Esophagus squamous epithelium (tissue), 5 donors: ENCODE results near the gene CLIC6. TPM values are rescaled to one million over a fixed set of nuclear protein-coding genes. Genes with fewer than 3 reads are reported as not detected.

Source experiments
- DNase-seq: peaks from one replicate; lab custom pipeline; 2025; lab: John Stamatoyannopoulos, UW
- H3K27ac ChIP-seq, 4 donors: fragments of 200-600 bp; sonication (generic); one replicate each; pipeline ENCODE4 v1.5.1; 2016 to 2019; ENCODE audit warnings: mild to moderate bottlenecking in 1 of 4
- H3K27me3 ChIP-seq, 4 donors: fragments of 200-600 bp; sonication (generic); 1 replicate in 3 of 4; 2 replicates in 1 of 4; pipeline versions ENCODE4 v1.5.1 to v1.6.0; 2017 to 2021; ENCODE audit warnings: antibody characterized with exemption in 1 of 4
- H3K36me3 ChIP-seq, 3 donors: fragments of 200-600 bp; sonication (generic); one replicate each; pipeline ENCODE4 v1.5.1; 2016 to 2019
- H3K4me1 ChIP-seq, 3 donors: fragments of 200-600 bp; sonication (generic); one replicate each; pipeline ENCODE4 v1.5.1; 2017 to 2019
- H3K4me3 ChIP-seq, 4 donors: fragments of 200-600 bp; sonication (generic); 1 replicate in 3 of 4; 2 replicates in 1 of 4; pipeline ENCODE4 v1.5.1; 2016 to 2019; ENCODE audit warnings: mild to moderate bottlenecking in 2 of 4, moderate library complexity in 1 of 4
- H3K9me3 ChIP-seq, 3 donors: fragments of 200-600 bp; sonication (generic); one replicate each; pipeline ENCODE4 v1.5.1; 2016 to 2019
- POLR2A ChIP-seq, 4 donors: fragments of 450-650 bp; IDR thresholded peaks; one replicate each; pipeline ENCODE4 v1.6.1; 2017; ENCODE audit warnings: antibody characterized with exemption in 4 of 4, mild to moderate bottlenecking in 4 of 4, moderate library complexity in 3 of 4
- WGBS, 2 donors: methylation state at CpG; one replicate each; pipeline ENCODE4 v1.1.5; 2018; 5-methylcytosine and 5-hydroxymethylcytosine counted together
- intact Hi-C: fragments of 100-400 bp; cut with DNase I; formaldehyde crosslinking; loops from one replicate; pipeline ENCODE4 v1.15.0; 2022
- total RNA-seq, 4 donors: library from RNA; depleted of rRNA; stranded (reverse); fragments of >200 nt; gene quantifications; one replicate each; pipeline ENCODE4 v1.1.0, GENCODE V29; 2016
- TF ChIP-seq, protein P1 (sequence below), 6 experiments: fragments of 450-650 bp in 4 of 6; fragments of 200-600 bp in 2 of 6; sonication (generic) in 2 of 6; IDR thresholded peaks; one replicate each; pipeline ENCODE4 v1.5.1; 2016 to 2019; ENCODE audit warnings: antibody characterized with exemption in 6 of 6, mild to moderate bottlenecking in 4 of 6, moderate library complexity in 4 of 6
- donor health status: DM: yes; HTN: yes; CAD: no.

CLIC6 gene
- total RNA-seq, 4 donors from 2014 or later = 0.83 to 3.8 (median 2.0) TPM

DNA sequence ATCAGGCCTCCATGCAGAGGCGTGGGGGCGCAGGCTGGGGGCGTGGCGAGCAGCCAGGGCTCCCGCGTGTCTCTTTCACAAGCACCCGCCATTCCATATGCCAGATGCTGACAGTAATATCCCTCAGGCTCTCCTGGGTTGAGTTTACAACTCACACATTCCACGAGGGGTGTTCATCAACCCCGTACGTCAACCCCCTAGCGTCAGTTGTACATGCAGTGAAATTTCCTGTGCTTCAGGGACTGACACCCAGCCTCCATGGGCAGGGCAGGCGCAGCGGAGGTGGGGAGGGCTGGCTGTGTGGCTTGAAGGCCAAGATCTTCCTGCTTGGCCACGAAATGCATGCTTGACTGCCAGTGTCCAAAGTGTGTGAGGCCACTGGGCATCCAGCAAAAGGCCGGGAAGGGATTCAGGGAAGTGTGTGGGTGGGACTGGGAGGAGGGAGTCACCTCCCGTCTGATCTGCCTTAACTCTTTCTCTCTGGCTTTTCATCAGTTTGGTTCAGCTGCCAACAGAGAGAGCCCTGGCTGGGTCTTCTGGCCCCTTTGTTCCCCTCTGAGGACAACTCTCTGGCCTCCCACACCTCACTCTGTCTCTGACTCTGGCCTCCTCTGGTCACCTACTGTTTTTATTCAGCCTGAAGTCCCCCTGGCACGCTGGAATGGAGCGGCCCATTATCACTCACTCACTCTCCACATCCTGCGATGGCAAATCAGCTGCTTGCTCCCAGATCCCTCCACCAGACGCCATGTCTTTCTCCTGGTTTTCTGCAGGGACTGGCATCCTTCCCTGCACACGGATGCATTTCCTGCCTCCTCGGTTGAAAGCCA is 33.8 kb downstream of the CLIC6 start:
- TF ChIP-seq, protein P1, sequence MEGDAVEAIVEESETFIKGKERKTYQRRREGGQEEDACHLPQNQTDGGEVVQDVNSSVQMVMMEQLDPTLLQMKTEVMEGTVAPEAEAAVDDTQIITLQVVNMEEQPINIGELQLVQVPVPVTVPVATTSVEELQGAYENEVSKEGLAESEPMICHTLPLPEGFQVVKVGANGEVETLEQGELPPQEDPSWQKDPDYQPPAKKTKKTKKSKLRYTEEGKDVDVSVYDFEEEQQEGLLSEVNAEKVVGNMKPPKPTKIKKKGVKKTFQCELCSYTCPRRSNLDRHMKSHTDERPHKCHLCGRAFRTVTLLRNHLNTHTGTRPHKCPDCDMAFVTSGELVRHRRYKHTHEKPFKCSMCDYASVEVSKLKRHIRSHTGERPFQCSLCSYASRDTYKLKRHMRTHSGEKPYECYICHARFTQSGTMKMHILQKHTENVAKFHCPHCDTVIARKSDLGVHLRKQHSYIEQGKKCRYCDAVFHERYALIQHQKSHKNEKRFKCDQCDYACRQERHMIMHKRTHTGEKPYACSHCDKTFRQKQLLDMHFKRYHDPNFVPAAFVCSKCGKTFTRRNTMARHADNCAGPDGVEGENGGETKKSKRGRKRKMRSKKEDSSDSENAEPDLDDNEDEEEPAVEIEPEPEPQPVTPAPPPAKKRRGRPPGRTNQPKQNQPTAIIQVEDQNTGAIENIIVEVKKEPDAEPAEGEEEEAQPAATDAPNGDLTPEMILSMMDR (IDR thresholded peaks at IDR 0.05) = no peak
- no peak for TF ChIP-seq POLR2A (IDR thresholded peaks at IDR 0.05)
- Histone ChIP-seq H3K9me3 (no peaks in the 10 kb centered on the region), H3K36me3 (no peaks in the 10 kb centered on the region), H3K27me3 (peaks cover 0 to 3% (median 0%) of the 10 kb centered on the region in 4 donors), H3K4me1 (peaks cover 0 to 20% (median 4%) of the 10 kb centered on the region in 3 donors), H3K27ac (peak overlapping the region in 2 of 4 donors; percentile 48 to 79), H3K4me3 (no peak overlapping the region)
- 69 to 79% methylated on average over 8 of the region's 22 CpGs for WGBS, 2 donors
- no peak for DNase-seq
- intact Hi-C loops = no loop called here

DNA sequence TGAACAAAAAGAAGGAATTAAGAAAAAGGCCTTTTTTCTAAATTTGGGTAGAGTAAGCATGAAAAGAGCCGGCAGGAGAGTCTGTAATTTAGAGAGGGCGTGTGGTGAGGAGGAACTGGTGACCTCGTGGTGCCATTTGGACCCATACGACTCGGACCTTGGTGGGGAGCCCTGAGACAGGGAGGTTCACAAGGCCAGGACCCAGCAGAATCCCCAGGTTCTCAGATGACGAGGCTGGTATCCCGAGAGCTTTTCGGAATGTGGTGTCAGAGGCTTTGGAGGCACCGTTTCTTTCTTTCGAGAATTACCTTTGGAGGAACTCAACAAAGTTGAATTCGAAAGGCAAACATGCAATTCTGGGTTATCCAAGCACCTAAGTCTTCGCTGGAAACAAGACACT is 34.8 kb downstream of the CLIC6 start:
- Histone ChIP-seq H3K9me3 (no peaks in the 10 kb centered on the region), H3K36me3 (no peaks in the 10 kb centered on the region), H3K4me3 (no peak overlapping the region), H3K27ac (peak overlapping the region in 2 of 4 donors; percentile 42 to 79), H3K27me3 (peaks cover 0 to 11% (median 0%) of the 10 kb centered on the region in 4 donors), H3K4me1 (peaks cover 0 to 20% (median 4%) of the 10 kb centered on the region in 3 donors)
- TF ChIP-seq, protein P1 (IDR thresholded peaks at IDR 0.05) = no peak
- TF ChIP-seq POLR2A (IDR thresholded peaks at IDR 0.05) = no peak
- whole genome bisulfite sequencing, 2 donors = 90 to 93% methylated on average over 11 to 12 of the region's 12 CpGs
- intact Hi-C loops = no loop called here
- DNase-seq = no peak

DNA sequence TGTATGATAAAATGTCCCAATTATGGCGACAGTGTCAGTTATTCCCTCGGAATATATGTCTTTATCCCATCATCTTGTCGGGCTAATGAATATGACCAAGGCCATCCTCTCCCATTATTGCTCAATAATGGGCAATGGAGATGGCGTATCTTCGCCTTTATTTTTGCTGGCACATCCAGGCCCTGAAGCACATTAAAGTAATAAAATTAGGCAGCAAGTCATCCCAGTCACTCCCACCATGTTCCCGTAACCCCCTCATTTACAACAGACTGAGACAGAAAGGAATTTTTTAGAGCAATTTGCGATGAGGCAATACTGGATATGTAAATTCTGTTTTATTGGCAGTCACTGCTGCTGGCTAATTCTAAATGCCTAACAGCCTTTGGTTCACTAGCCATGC is 35.3 kb downstream of the CLIC6 start:
- peak overlapping the region in 3 of 4 donors; percentile 14 to 79 (median 42) for H3K27ac ChIP-seq
- peaks cover 0 to 20% (median 4%) of the 10 kb centered on the region in 3 donors for H3K4me1 ChIP-seq
- H3K9me3 ChIP-seq = no peaks in the 10 kb centered on the region
- H3K4me3 ChIP-seq = no peak overlapping the region
- TF ChIP-seq, protein P1 (IDR thresholded peaks at IDR 0.05) = no peak
- no peak for TF ChIP-seq POLR2A (IDR thresholded peaks at IDR 0.05)
- no peaks in the 10 kb centered on the region for H3K36me3 ChIP-seq
- 54 to 82% methylated on average over 7 of the region's 7 CpGs for WGBS, 2 donors
- no peak for DNase-seq
- intact Hi-C loops = no loop called here
- peaks cover 0 to 14% (median 0%) of the 10 kb centered on the region in 4 donors for H3K27me3 ChIP-seq

DNA sequence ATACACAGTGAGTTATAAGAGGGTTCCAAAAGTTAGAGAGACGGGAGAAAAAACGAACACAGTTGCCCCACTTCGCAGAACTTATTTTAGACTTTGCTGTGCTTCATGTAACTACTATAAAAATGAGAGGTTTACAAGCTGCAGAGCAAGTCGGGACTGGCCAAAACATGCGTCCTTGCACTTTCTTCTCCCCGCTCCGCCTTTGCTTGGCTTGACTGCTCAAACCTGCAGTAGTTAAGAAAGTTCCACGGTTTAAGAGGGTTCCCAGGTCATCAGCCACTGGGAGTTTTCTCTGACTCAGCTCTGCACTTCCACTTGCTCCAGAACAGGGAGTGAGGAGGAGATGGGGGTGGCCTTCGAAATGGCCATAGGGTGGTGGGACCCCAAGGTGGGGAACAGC is 36.2 kb downstream of the CLIC6 start:
- peak overlapping the region in 2 of 4 donors; percentile 14 to 42 for H3K27ac ChIP-seq
- H3K4me1 ChIP-seq = peaks cover 0 to 20% (median 4%) of the 10 kb centered on the region in 3 donors
- no peaks in the 10 kb centered on the region for H3K9me3 ChIP-seq
- no peak overlapping the region for H3K4me3 ChIP-seq
- 45 to 65% methylated on average over 9 of the region's 9 CpGs for WGBS, 2 donors
- intact Hi-C loops = no loop called here
- no peak for DNase-seq
- no peak for TF ChIP-seq POLR2A (IDR thresholded peaks at IDR 0.05)
- TF ChIP-seq, protein P1 (IDR thresholded peaks at IDR 0.05) = no peak
- no peaks in the 10 kb centered on the region for H3K36me3 ChIP-seq
- H3K27me3 ChIP-seq = peaks cover 0 to 14% (median 0%) of the 10 kb centered on the region in 4 donors

DNA sequence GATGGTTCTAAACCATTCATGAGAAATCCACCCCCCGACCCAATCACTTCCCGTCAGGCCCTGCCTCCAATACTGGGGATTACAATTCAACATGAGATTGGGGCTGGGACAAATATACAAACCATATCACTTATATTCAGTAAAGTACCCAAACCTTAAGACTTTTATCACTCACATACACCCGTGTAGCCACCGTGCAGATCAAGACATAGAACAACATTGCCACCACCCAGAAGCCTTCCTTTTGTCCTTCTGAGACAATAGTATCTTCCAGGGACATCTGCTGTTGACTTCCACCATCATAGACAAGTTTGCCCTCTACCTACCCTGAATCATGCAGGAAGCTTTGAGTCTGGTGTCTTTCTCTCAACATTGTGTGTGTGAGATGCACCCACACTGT is 37.5 kb downstream of the CLIC6 start:
- Histone ChIP-seq H3K4me3 (no peak overlapping the region), H3K4me1 (peaks cover 0 to 24% (median 4%) of the 10 kb centered on the region in 3 donors), H3K27ac (no peak overlapping the region), H3K9me3 (no peaks in the 10 kb centered on the region), H3K27me3 (peaks cover 0 to 14% (median 0%) of the 10 kb centered on the region in 4 donors), H3K36me3 (no peaks in the 10 kb centered on the region)
- no peak for TF ChIP-seq POLR2A (IDR thresholded peaks at IDR 0.05)
- TF ChIP-seq, protein P1 (IDR thresholded peaks at IDR 0.05) = no peak
- no peak for DNase-seq
- WGBS, 2 donors = 86 to 94% methylated on average over 4 of the region's 4 CpGs
- intact Hi-C loops = no loop called here
